Stimulated activated CD8-positive, alpha-beta memory T cell treated with anti-CD3 and anti-CD28 coated beads, Interleukin-7, amount 100 ng/mL, for 1 hour (primary cell): ENCODE data around the gene LAMP5.

Experiments used
- DNase-seq, 2 donors: peaks; one replicate each; pipeline ENCODE4 v3.0.0-alpha.2; 2020; ENCODE audit warnings: low read depth in 2 of 2

LAMP5 gene

GRCh38 chr20:9514461-9515213 lies at the start of gene LAMP5:
LAMP5 (plus strand) TSS chr20:9514590; CDS start chr20:9514853, 263 bp downstream.
- DNase-seq = no peak

- no peak for DNase-seq
Observed at GRCh38 chr20:9467995-9468394, 46.4 kb upstream of the LAMP5 start.

- no peak for DNase-seq
Observed at GRCh38 chr20:9474835-9475415, 39.5 kb upstream of the LAMP5 start.

GRCh38 chr20:9475456-9475855 lies 38.9 kb upstream of the LAMP5 start:
- no peak for DNase-seq

- no peak for DNase-seq
Observed at GRCh38 chr20:9476174-9476573, 38.2 kb upstream of the LAMP5 start.

GRCh38 chr20:9476637-9477036 lies 37.8 kb upstream of the LAMP5 start:
- DNase-seq = no peak

- no peak for DNase-seq
Observed at GRCh38 chr20:9478771-9479170, 35.6 kb upstream of the LAMP5 start.

GRCh38 chr20:9480066-9480465 lies 34.3 kb upstream of the LAMP5 start:
- no peak for DNase-seq

GRCh38 chr20:9482180-9482579 lies 32.2 kb upstream of the LAMP5 start:
- no peak for DNase-seq

GRCh38 chr20:9483131-9483530 lies 31.3 kb upstream of the LAMP5 start:
- no peak for DNase-seq

GRCh38 chr20:9485614-9486340 lies 28.6 kb upstream of the LAMP5 start:
- DNase-seq = no peak

GRCh38 chr20:9487231-9487630 lies 27.2 kb upstream of the LAMP5 start:
- DNase-seq = no peak

GRCh38 chr20:9488063-9488462 lies 26.3 kb upstream of the LAMP5 start:
- DNase-seq = no peak

GRCh38 chr20:9490161-9490560 lies 24.2 kb upstream of the LAMP5 start:
- DNase-seq = no peak

GRCh38 chr20:9490631-9491030 lies 23.8 kb upstream of the LAMP5 start:
- DNase-seq = no peak

GRCh38 chr20:9491324-9491723 lies 23.1 kb upstream of the LAMP5 start:
- no peak for DNase-seq

- DNase-seq = no peak
Observed at GRCh38 chr20:9492067-9492466, 22.3 kb upstream of the LAMP5 start.

GRCh38 chr20:9493803-9494202 lies 20.6 kb upstream of the LAMP5 start:
- DNase-seq = no peak

- DNase-seq = no peak
Observed at GRCh38 chr20:9495701-9496100, 18.7 kb upstream of the LAMP5 start.

GRCh38 chr20:9496155-9496554 lies 18.2 kb upstream of the LAMP5 start:
- no peak for DNase-seq

GRCh38 chr20:9498322-9498721 lies 16.1 kb upstream of the LAMP5 start:
- no peak for DNase-seq

GRCh38 chr20:9499126-9499899 lies 15.1 kb upstream of the LAMP5 start:
- DNase-seq = no peak
